Trophoblast cell (in vitro differentiated cells and primary cell): Measurements from ENCODE around the gene PXT1.
A peak's percentile ranks its signal among the peaks of the same experiment; 100 is the strongest.

Experiments used
- DNase-seq, 2 donors: peaks; one replicate each; pipeline ENCODE4 v3.0.0-alpha.2; 2016
- H2AFZ ChIP-seq: 2 replicates; pipeline ENCODE4 v1.6.1; 2013; ENCODE audit warnings: low read length, moderate library complexity, mild to moderate bottlenecking; ENCODE audit not compliant: insufficient read depth, poor library complexity
- H2AK5ac ChIP-seq: 2 replicates; pipeline ENCODE4 v1.6.1; 2013; ENCODE audit warnings: mild to moderate bottlenecking, low read length
- H2BK120ac ChIP-seq: 2 replicates; pipeline ENCODE4 v1.6.1; 2013; ENCODE audit warnings: low read length, mild to moderate bottlenecking, moderate library complexity; ENCODE audit not compliant: insufficient read depth, poor library complexity
- H2BK12ac ChIP-seq: 2 replicates; pipeline ENCODE4 v1.6.1; 2013; ENCODE audit warnings: mild to moderate bottlenecking, low read length, moderate library complexity
- H2BK5ac ChIP-seq: 2 replicates; pipeline ENCODE4 v1.6.1; 2013; ENCODE audit warnings: low read length, low read depth, moderate library complexity, mild to moderate bottlenecking; ENCODE audit not compliant: poor library complexity
- H3K14ac ChIP-seq: 2 replicates; pipeline ENCODE4 v1.6.1; 2013; ENCODE audit warnings: mild to moderate bottlenecking, low read length
- H3K18ac ChIP-seq: 2 replicates; pipeline ENCODE4 v1.6.1; 2013; ENCODE audit warnings: mild to moderate bottlenecking, low read length
- H3K23ac ChIP-seq: 2 replicates; pipeline ENCODE4 v1.6.1; 2013; ENCODE audit warnings: low read length
- H3K27ac ChIP-seq: 2 replicates; pipeline ENCODE4 v1.5.1; 2013; ENCODE audit warnings: low read depth, mild to moderate bottlenecking, inconsistent platforms, low read length, moderate library complexity
- H3K27me3 ChIP-seq: 2 replicates; pipeline ENCODE4 v1.6.1; 2013; ENCODE audit warnings: inconsistent platforms, mild to moderate bottlenecking, low read length, moderate library complexity; ENCODE audit not compliant: insufficient read depth
- H3K36me3 ChIP-seq, 2 experiments: 1 replicate in 1 of 2; 2 replicates in 1 of 2; pipeline ENCODE4 v1.6.1; 2013; ENCODE audit warnings: low read length in 2 of 2, mild to moderate bottlenecking in 2 of 2, moderate library complexity in 1 of 2; ENCODE audit not compliant: insufficient read depth in 2 of 2, control insufficient read depth in 1 of 2
- H3K4ac ChIP-seq: 2 replicates; pipeline ENCODE4 v1.6.1; 2013; ENCODE audit warnings: low read depth, mild to moderate bottlenecking, low read length, moderate library complexity
- H3K4me1 ChIP-seq, 2 experiments: 1 replicate in 1 of 2; 2 replicates in 1 of 2; pipeline ENCODE4 v1.6.1; 2013; ENCODE audit warnings: low read length in 2 of 2, mild to moderate bottlenecking in 2 of 2, moderate library complexity in 1 of 2; ENCODE audit not compliant: insufficient read depth in 2 of 2, control insufficient read depth in 1 of 2
- H3K4me2 ChIP-seq: 2 replicates; pipeline ENCODE4 v1.6.1; 2013; ENCODE audit warnings: inconsistent platforms, mild to moderate bottlenecking, low read length, moderate library complexity
- H3K4me3 ChIP-seq: 2 replicates; pipeline ENCODE4 v1.5.1; 2013; ENCODE audit warnings: mild to moderate bottlenecking, low read depth, low read length, inconsistent platforms
- H3K79me1 ChIP-seq: one replicate; pipeline ENCODE4 v1.6.1; 2013; ENCODE audit warnings: low read length
- H3K79me2 ChIP-seq: 2 replicates; pipeline ENCODE4 v1.6.1; 2013; ENCODE audit warnings: low read length, mild to moderate bottlenecking; ENCODE audit not compliant: control insufficient read depth, insufficient read depth, poor library complexity
- H3K9ac ChIP-seq: 2 replicates; pipeline ENCODE4 v1.6.1; 2013; ENCODE audit warnings: mild to moderate bottlenecking, low read length
- H3K9me3 ChIP-seq: 2 replicates; pipeline ENCODE4 v1.6.1; 2013; ENCODE audit warnings: low read depth, mild to moderate bottlenecking, control low read depth, inconsistent platforms, low read length; ENCODE audit not compliant: insufficient read depth
- H4K12ac ChIP-seq: 2 replicates; pipeline ENCODE4 v1.6.1; 2013; ENCODE audit warnings: low read depth, mild to moderate bottlenecking, low read length, moderate library complexity
- H4K8ac ChIP-seq: 2 replicates; pipeline ENCODE4 v1.6.1; 2013; ENCODE audit warnings: low read depth, mild to moderate bottlenecking, low read length, moderate library complexity
- H4K91ac ChIP-seq: one replicate; pipeline ENCODE4 v1.6.1; 2013; ENCODE audit warnings: low read depth, mild to moderate bottlenecking, low read length, moderate library complexity
- WGBS: extraction: QIAGEN DNeasy Blood & Tissue Kit; methylation state at CpG from one replicate; pipeline ENCODE4 v1.1.7; 2013; ENCODE audit warnings: missing lambda C conversion rate; ENCODE audit not compliant: insufficient read length, insufficient coverage; ENCODE audit errors: extremely low coverage; 5-methylcytosine and 5-hydroxymethylcytosine counted together

PXT1 gene

GRCh38 chr6:36479256-36479655 lies 36.6 kb upstream of the PXT1 start:
- no peak overlapping the region for H2BK120ac ChIP-seq
- H2AK5ac ChIP-seq: no peak overlapping the region
- H3K79me1 ChIP-seq: no peaks in the 10 kb centered on the region
- H3K27ac ChIP-seq: no peak overlapping the region
- no peak overlapping the region for H2BK5ac ChIP-seq
- peaks cover 17 to 24% of the 10 kb centered on the region in 2 experiments for H3K36me3 ChIP-seq
- H4K12ac ChIP-seq: no peak overlapping the region
- H3K18ac ChIP-seq: no peak overlapping the region
- no peaks in the 10 kb centered on the region for H3K9me3 ChIP-seq
- no peaks in the 10 kb centered on the region for H3K4me1 ChIP-seq
- no peak overlapping the region for H2BK12ac ChIP-seq
- no peak overlapping the region for H3K23ac ChIP-seq
- no peak overlapping the region for H3K4ac ChIP-seq
- H3K79me2 ChIP-seq: no peaks in the 10 kb centered on the region
- no peak overlapping the region for H4K8ac ChIP-seq
- no peak overlapping the region for H3K14ac ChIP-seq
- peak; percentile 43 to 78 for DNase-seq
- H3K4me2 ChIP-seq: no peak overlapping the region
- H4K91ac ChIP-seq: no peak overlapping the region
- H2AFZ ChIP-seq: no peak overlapping the region
- no CpG with 5 or more reads among the region's 1 CpG for WGBS
- H3K27me3 ChIP-seq: no peaks in the 10 kb centered on the region
- no peak overlapping the region for H3K4me3 ChIP-seq
- H3K9ac ChIP-seq: no peak overlapping the region

DNA sequence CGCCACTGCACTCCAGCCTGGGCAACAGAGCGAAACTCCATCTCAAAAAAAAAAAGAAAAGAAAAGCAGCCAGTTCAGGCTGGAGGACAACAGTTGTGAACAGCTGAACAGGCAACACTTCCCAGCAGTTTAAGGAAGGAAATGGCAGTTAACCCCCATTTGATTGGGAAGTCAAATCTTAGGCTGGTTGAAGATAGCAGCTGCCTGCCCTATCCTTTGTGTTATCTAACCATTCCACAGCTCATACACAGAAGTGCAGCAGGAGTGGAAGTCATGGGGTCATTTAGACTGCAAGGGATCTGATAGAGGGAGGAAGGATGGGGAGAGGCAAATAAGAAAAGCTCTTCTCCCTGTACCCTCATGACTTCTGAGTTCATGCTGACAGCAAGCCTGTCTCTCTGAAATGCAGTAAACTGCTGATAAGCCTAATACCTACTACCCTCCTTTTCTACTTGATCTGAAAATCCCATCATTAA lies 35.4 kb upstream of the PXT1 start:
- Histone ChIP-seq H3K79me2 (no peaks in the 10 kb centered on the region), H2AK5ac (no peak overlapping the region), H2BK5ac (no peak overlapping the region), H4K91ac (no peak overlapping the region), H2BK120ac (no peak overlapping the region), H4K12ac (no peak overlapping the region), H2AFZ (no peak overlapping the region), H3K4me3 (no peak overlapping the region), H3K14ac (no peak overlapping the region), H3K27me3 (no peaks in the 10 kb centered on the region), H3K23ac (no peak overlapping the region), H3K79me1 (no peaks in the 10 kb centered on the region), H3K27ac (no peak overlapping the region), H3K4ac (no peak overlapping the region), H3K4me1 (no peaks in the 10 kb centered on the region), H3K4me2 (no peak overlapping the region), H3K9me3 (no peaks in the 10 kb centered on the region), H3K18ac (no peak overlapping the region), H4K8ac (no peak overlapping the region), H2BK12ac (no peak overlapping the region), H3K9ac (no peak overlapping the region), H3K36me3 (peaks cover 15 to 24% of the 10 kb centered on the region in 2 experiments)
- no CpG with 5 or more reads among the region's 2 CpGs for WGBS
- no peak for DNase-seq

DNA sequence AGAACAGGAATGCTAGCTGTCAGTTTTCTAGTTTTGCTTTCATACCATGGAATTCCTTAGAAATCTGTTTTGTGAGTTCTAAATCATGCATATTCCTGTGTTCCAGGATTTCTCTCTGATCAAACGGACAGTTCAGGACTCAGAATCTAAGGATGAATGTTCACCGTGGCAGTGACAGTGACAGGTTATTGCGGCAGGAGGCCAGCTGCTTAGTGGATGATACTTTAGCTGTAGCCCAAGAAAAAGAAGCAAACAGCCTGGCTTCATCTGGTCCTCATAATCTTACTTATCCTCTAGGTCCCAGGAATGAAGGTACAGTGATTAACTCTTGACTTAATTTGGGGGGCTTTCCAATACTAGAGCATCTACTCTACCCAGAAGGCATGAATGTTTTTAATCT lies 27.3 kb upstream of the PXT1 start:
- no CpG with 5 or more reads among the region's 3 CpGs for WGBS

DNA sequence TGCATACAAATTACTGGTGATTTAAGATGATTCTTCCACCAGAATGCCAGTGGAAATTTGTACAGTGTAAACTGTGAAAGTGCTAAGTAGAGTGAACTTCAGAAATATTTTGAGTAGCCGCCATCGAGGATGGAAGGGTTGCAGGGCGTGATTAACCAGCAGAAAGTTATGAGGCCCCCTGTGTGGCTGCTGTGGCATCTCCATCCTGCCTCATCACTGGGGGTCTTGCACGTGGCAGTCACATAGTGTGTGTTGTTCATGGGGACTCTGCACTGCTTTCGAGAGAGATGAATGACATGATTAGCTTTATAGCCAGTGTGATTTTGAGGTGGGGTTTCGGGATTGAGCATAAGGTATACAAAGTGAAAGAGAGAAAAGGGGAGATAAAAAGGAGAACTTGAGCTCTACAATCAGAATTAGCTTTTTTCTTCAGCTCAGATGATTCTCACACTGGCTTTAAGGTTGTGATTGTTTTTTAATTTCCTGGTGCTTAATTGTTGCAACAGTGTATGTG lies 26.6 kb upstream of the PXT1 start:
- Histone ChIP-seq H3K79me2 (no peaks in the 10 kb centered on the region), H3K4ac (peak overlapping the region; percentile 72), H3K4me2 (no peak overlapping the region), H3K4me1 (no peaks in the 10 kb centered on the region), H3K36me3 (peaks cover 10 to 15% of the 10 kb centered on the region in 2 experiments), H3K23ac (no peak overlapping the region), H2BK5ac (no peak overlapping the region), H3K4me3 (no peak overlapping the region), H3K14ac (no peak overlapping the region), H3K9ac (no peak overlapping the region), H3K79me1 (no peaks in the 10 kb centered on the region), H2AFZ (no peak overlapping the region), H4K8ac (no peak overlapping the region), H4K12ac (no peak overlapping the region), H4K91ac (no peak overlapping the region), H3K27ac (no peak overlapping the region), H3K9me3 (peaks cover 1% of the 10 kb centered on the region), H3K27me3 (no peaks in the 10 kb centered on the region), H3K18ac (no peak overlapping the region), H2BK120ac (no peak overlapping the region), H2AK5ac (no peak overlapping the region), H2BK12ac (no peak overlapping the region)
- no peak for DNase-seq
- no CpG with 5 or more reads among the region's 6 CpGs for WGBS

More for the DNA sequence above, 27.3 kb upstream of the PXT1 start:
- Histone ChIP-seq H3K4me3 (no peak overlapping the region), H3K4me1 (no peaks in the 10 kb centered on the region), H2AFZ (no peak overlapping the region), H2BK12ac (no peak overlapping the region), H3K79me1 (no peaks in the 10 kb centered on the region), H4K91ac (no peak overlapping the region), H3K27me3 (no peaks in the 10 kb centered on the region), H2AK5ac (no peak overlapping the region), H3K18ac (no peak overlapping the region), H3K4me2 (no peak overlapping the region), H3K4ac (no peak overlapping the region), H2BK5ac (no peak overlapping the region), H3K9ac (no peak overlapping the region), H3K14ac (no peak overlapping the region), H3K27ac (no peak overlapping the region), H2BK120ac (no peak overlapping the region), H3K36me3 (peaks cover 10 to 15% of the 10 kb centered on the region in 2 experiments), H3K79me2 (no peaks in the 10 kb centered on the region), H4K12ac (no peak overlapping the region), H3K9me3 (no peaks in the 10 kb centered on the region), H3K23ac (no peak overlapping the region), H4K8ac (no peak overlapping the region)
- DNase-seq: no peak
